ENCODE measurements around the gene AMPD2. TPM values are rescaled to one million over a fixed set of nuclear protein-coding genes. Genes with fewer than 3 reads are reported as not detected.
A peak's percentile ranks its signal among the peaks of the same experiment; 100 is the strongest.

AMPD2 gene
- polyA plus RNA-seq, 2 of the 4 experiments (the other 2 are of a cell fraction) = 19.3 to 47.2 TPM

DNA sequence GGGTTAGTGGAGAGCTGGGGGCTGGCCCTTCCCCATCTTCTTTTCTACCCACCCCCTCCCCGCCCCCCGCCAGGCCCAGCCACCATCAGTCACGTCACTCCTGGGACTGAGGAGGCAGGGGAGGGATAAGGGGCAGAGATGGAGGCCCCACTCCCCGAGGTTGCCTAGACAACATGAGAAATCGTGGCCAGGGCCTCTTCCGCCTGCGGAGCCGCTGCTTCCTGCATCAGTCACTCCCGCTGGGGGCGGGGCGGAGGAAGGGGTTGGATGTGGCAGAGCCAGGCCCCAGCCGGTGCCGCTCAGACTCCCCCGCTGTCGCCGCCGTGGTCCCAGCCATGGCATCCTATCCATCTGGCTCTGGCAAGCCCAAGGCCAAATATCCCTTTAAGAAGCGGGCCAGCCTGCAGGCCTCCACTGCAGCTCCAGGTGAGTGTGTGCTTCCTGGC lies 1.2 kb downstream of the AMPD2 start:
- CTCF ChIA-PET = interaction anchor here (0.8 to 1.2 kb wide), 3 partner anchors 8 to 343 kb away, joined by 3 to 5 read pairs (median 3); partner anchors contain the start of gene GNAI3
- peak overlapping the region; percentile 93 to 98 for H3K27ac ChIP-seq
- FAIRE-seq = no peak
- no peaks in the 10 kb centered on the region for H3K9me3 ChIP-seq
- 0% methylated on average over 1 of the region's 18 CpGs for WGBS (ENCODE audit: missing lambda C conversion rate)
- peaks cover 31% of the 10 kb centered on the region for H3K4me1 ChIP-seq
- DNase-seq (ENCODE audit: low read depth in 1 of 2, low spot score in 1 of 2) = peak; percentile 87 to 92
- TF ChIP-seq JUN (IDR thresholded peaks at IDR 0.05) (0 out of 5 replicates have a peak, but pooled peaks of 1 of the 2 experiments have one; percentile 29), MYC (IDR thresholded peaks at IDR 0.05; ENCODE audit: borderline replicate concordance, low read length) (0 out of 2 replicates have a peak, but pooled peaks have one; percentile 27), RNF2 (IDR thresholded peaks at IDR 0.05; ENCODE audit: borderline replicate concordance, low read depth) (no peak)
- peak overlapping the region; percentile 90 for H3K4me3 ChIP-seq
- ATAC-seq = peak; percentile 82 to 88
- H3K4me2 ChIP-seq = peak overlapping the region; percentile 89
- POLR2A ChIA-PET = interaction anchor here (1.4 to 2.2 kb wide), 2 partner anchors 16 to 72 kb away, joined by 3 to 27 read pairs; partner anchors contain the start of gene GNAI3

DNA sequence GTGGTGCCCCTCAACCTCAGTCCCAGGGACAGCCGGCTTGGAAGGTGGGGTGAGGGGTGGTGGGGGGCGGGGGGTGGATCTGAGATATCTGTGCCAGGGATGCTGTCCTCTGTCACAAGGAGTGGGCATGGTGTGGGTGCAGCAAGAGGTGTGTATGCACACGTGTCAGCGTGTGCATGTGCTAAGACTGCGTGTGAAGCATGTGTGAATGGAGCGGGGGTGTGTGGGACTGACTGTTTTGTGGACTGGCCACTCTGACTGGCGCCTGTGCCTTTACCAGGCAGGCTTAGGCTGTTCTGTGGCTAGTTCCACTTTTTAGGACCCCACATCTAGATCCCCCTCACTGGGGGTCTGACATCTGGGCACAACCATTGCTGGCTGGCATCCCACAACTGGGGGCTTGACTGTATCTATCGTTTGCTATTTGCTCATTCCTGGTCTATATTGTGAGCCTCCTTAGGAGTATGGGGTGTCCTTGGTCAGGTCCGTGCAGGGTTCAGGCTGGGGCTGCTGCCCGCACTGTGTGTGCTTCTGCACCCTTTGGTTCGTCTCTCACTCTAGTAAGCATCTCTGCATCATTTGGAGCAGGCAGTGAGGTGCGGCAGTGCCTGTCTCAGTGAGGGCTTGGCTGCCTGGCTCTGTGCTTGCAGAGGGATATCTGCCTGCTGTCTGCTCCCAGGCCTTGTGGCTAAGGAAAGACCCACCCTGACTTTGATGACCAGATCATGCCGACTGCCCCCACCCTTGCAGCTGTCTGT lies 1.9 kb downstream of the AMPD2 start:
- no peak for ATAC-seq
- Histone ChIP-seq H3K4me2 (peak overlapping the region; percentile 89), H3K27ac (peak overlapping the region; percentile 93 to 98), H3K4me1 (peaks cover 31% of the 10 kb centered on the region), H3K9me3 (no peaks in the 10 kb centered on the region), H3K4me3 (peak overlapping the region; percentile 90)
- ChIA-PET CTCF (interaction anchor here (0.8 kb wide), 1 partner anchor 344 kb away, joined by 3 read pairs; no protein-coding TSS in a partner anchor), POLR2A (interaction anchor here (1.4 kb wide), 1 partner anchor 15 kb away, joined by 3 read pairs; no protein-coding TSS in a partner anchor)
- TF ChIP-seq, protein P1, sequence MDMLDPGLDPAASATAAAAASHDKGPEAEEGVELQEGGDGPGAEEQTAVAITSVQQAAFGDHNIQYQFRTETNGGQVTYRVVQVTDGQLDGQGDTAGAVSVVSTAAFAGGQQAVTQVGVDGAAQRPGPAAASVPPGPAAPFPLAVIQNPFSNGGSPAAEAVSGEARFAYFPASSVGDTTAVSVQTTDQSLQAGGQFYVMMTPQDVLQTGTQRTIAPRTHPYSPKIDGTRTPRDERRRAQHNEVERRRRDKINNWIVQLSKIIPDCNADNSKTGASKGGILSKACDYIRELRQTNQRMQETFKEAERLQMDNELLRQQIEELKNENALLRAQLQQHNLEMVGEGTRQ (IDR thresholded peaks at IDR 0.05) = no peak
- TF ChIP-seq HOXA7 (CRISPR knock-in tag; IDR thresholded peaks at IDR 0.05) = no peak
- no peak for TF ChIP-seq CBX2 (IDR thresholded peaks at IDR 0.05; ENCODE audit: borderline replicate concordance, low read depth)
- TF ChIP-seq ZSCAN20 (CRISPR knock-in tag; IDR thresholded peaks at IDR 0.05) = no peak
- no peak for TF ChIP-seq POLR2A (IDR thresholded peaks at IDR 0.05; ENCODE audit: low read length)
- TF ChIP-seq, protein P2, sequence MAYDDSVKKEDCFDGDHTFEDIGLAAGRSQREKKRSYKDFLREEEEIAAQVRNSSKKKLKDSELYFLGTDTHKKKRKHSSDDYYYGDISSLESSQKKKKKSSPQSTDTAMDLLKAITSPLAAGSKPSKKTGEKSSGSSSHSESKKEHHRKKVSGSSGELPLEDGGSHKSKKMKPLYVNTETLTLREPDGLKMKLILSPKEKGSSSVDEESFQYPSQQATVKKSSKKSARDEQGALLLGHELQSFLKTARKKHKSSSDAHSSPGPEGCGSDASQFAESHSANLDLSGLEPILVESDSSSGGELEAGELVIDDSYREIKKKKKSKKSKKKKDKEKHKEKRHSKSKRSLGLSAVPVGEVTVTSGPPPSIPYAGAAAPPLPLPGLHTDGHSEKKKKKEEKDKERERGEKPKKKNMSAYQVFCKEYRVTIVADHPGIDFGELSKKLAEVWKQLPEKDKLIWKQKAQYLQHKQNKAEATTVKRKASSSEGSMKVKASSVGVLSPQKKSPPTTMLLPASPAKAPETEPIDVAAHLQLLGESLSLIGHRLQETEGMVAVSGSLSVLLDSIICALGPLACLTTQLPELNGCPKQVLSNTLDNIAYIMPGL (CRISPR knock-in tag; IDR thresholded peaks at IDR 0.05; ENCODE audit: borderline replicate concordance) = no peak
- no peak for TF ChIP-seq RFX5 (IDR thresholded peaks at IDR 0.05)
- TF ChIP-seq FOSL2 (IDR thresholded peaks at IDR 0.05) = no peak
- TF ChIP-seq FOSL2 (CRISPR knock-in tag; IDR thresholded peaks at IDR 0.05) = no peak
- no peak for TF ChIP-seq ATOH8 (CRISPR knock-in tag; IDR thresholded peaks at IDR 0.05; ENCODE audit: low read depth)
- TF ChIP-seq HDAC2 (IDR thresholded peaks at IDR 0.05) = no peak
- no peak for TF ChIP-seq EP300 (IDR thresholded peaks at IDR 0.05)
- no peak for TF ChIP-seq REST (IDR thresholded peaks at IDR 0.05)
- TF ChIP-seq EHF (CRISPR knock-in tag; IDR thresholded peaks at IDR 0.05) = no peak
- TF ChIP-seq CEBPB (IDR thresholded peaks at IDR 0.05) = no peak
- TF ChIP-seq RNF2 (IDR thresholded peaks at IDR 0.05; ENCODE audit: borderline replicate concordance, low read depth) = no peak
- WGBS (ENCODE audit: missing lambda C conversion rate) = 51% methylated on average over 10 of the region's 13 CpGs
- no peak for DNase-seq (ENCODE audit: low read depth in 1 of 2, low spot score in 1 of 2)
- FAIRE-seq = no peak
